SH-SY5Y (cell line): ENCODE results near the gene OLFM1.

ENCODE experiments used
- GATA2 ChIP-seq: IDR thresholded peaks from 2 replicates; pipeline ENCODE4 v1.6.1; 2011; ENCODE audit warnings: mild to moderate bottlenecking, low read depth, low read length
- GATA3 ChIP-seq: IDR thresholded peaks from 2 replicates; pipeline ENCODE4 v1.6.1; 2011; ENCODE audit warnings: low read depth, mild to moderate bottlenecking, low read length, moderate library complexity

DNA sequence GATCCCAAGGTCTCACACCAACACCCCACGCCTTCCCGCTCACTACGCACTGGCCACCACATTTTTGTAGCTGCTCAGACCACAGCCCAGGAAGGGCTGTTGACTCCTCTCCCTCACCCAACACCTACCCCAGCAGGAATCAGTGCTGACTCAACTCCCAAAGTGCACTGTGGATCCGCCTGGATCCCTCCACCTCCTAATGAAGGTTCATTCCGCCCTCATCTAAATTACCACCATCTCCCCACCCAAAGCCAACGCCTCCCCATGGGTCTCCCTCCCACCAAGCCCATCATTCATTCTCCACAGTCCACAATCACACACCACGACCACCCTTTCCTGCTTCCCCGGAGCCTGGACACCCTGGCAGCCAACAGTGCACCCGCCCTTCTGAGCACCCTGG, 57.8 kb downstream of the OLFM1 start:
- no peak for TF ChIP-seq GATA3
- TF ChIP-seq GATA2 = no peak
